ENCODE results near the gene RARA. TPM values are rescaled to one million over a fixed set of nuclear protein-coding genes. Genes with fewer than 3 reads are reported as not detected.
A peak's percentile ranks its signal among the peaks of the same experiment; 100 is the strongest.

The RARA gene
- total and polyA plus RNA-seq, 8 donors = 11.2 to 40.8 (median 19.4) TPM

- no peaks in the 10 kb centered on the region for H3K9me3 ChIP-seq
- peak overlapping the region in 3 of 5 donors; percentile 33 to 98 (median 98) for H3K27ac ChIP-seq
- no peak overlapping the region for H3K4me3 ChIP-seq
- no peaks in the 10 kb centered on the region for H3K27me3 ChIP-seq
- DNase-seq = no peak
- H3K4me1 ChIP-seq = peaks cover 67 to 89% (median 82%) of the 10 kb centered on the region in 4 donors
- no peaks in the 10 kb centered on the region for H3K36me3 ChIP-seq
- WGBS, 5 donors = 78 to 87% (median 85%) methylated on average over 7 to 8 of the region's 8 CpGs
- TF ChIP-seq POLR2AphosphoS5 (IDR thresholded peaks at IDR 0.05) = no peak
- no peak for TF ChIP-seq CTCF (IDR thresholded peaks at IDR 0.05)
- no peak for TF ChIP-seq EP300 (IDR thresholded peaks at IDR 0.05)
- TF ChIP-seq POLR2A (IDR thresholded peaks at IDR 0.05) = no peak
- intact Hi-C loops (cut with DNase I; ENCODE audit: low total_unique reads) = no loop called here
These were observed 28.4 kb downstream of the RARA start for GRCh38 chr17:40337351-40337750.

GRCh38 chr17:40338058-40338457 is 29.1 kb downstream of the RARA start:
- H3K4me1 ChIP-seq = peaks cover 60 to 88% (median 80%) of the 10 kb centered on the region in 4 donors

GRCh38 chr17:40338941-40339649 is 30.1 kb downstream of the RARA start:
- H3K9me3 ChIP-seq = no peaks in the 10 kb centered on the region
- peak overlapping the region; percentile 5 to 98 (median 89) for H3K27ac ChIP-seq
- H3K4me3 ChIP-seq = no peak overlapping the region
- no peaks in the 10 kb centered on the region for H3K36me3 ChIP-seq
- no peak for DNase-seq
- 58 to 66% (median 60%) methylated on average over 11 to 13 of the region's 13 CpGs for WGBS, 5 donors
- H3K4me1 ChIP-seq = peaks cover 57 to 88% (median 80%) of the 10 kb centered on the region in 4 donors
- intact Hi-C loops (cut with DNase I; ENCODE audit: low total_unique reads) = no loop called here
- no peaks in the 10 kb centered on the region for H3K27me3 ChIP-seq
- TF ChIP-seq POLR2AphosphoS5 (IDR thresholded peaks at IDR 0.05) = no peak
- TF ChIP-seq EP300 (IDR thresholded peaks at IDR 0.05) = no peak
- no peak for TF ChIP-seq CTCF (IDR thresholded peaks at IDR 0.05)
- no peak for TF ChIP-seq POLR2A (IDR thresholded peaks at IDR 0.05)

More at GRCh38 chr17:40338058-40338457, 29.1 kb downstream of the RARA start:
- WGBS, 5 donors = 84 to 92% (median 87%) methylated on average over 5 of the region's 5 CpGs
- Histone ChIP-seq H3K4me3 (no peak overlapping the region), H3K27me3 (no peaks in the 10 kb centered on the region), H3K9me3 (no peaks in the 10 kb centered on the region), H3K36me3 (no peaks in the 10 kb centered on the region), H3K27ac (peak overlapping the region in 3 of 5 donors; percentile 18 to 98 (median 98))
- no peak for TF ChIP-seq POLR2A (IDR thresholded peaks at IDR 0.05)
- no peak for TF ChIP-seq CTCF (IDR thresholded peaks at IDR 0.05)
- no peak for TF ChIP-seq EP300 (IDR thresholded peaks at IDR 0.05)
- no peak for TF ChIP-seq POLR2AphosphoS5 (IDR thresholded peaks at IDR 0.05)
- intact Hi-C loops (cut with DNase I; ENCODE audit: low total_unique reads) = no loop called here
- no peak for DNase-seq

GRCh38 chr17:40340327-40340726 is 31.3 kb downstream of the RARA start:
- intact Hi-C loops (cut with DNase I; ENCODE audit: low total_unique reads) = no loop called here
- DNase-seq = peak in 1 of 2 donors; percentile 6
- H3K27me3 ChIP-seq = no peaks in the 10 kb centered on the region
- 68 to 91% (median 85%) methylated on average over 1 of the region's 1 CpG for WGBS, 5 donors
- peak overlapping the region in 1 of 4 donors; percentile 77 for H3K4me3 ChIP-seq
- peaks cover 57 to 88% (median 80%) of the 10 kb centered on the region in 4 donors for H3K4me1 ChIP-seq
- H3K9me3 ChIP-seq = no peaks in the 10 kb centered on the region
- peak overlapping the region in 4 of 5 donors; percentile 89 to 98 (median 94) for H3K27ac ChIP-seq
- TF ChIP-seq POLR2AphosphoS5 (IDR thresholded peaks at IDR 0.05) (no peak), CTCF (IDR thresholded peaks at IDR 0.05) (no peak), EP300 (IDR thresholded peaks at IDR 0.05) (no peak), POLR2A (IDR thresholded peaks at IDR 0.05) (no peak)
- no peaks in the 10 kb centered on the region for H3K36me3 ChIP-seq

All from stomach (tissue), 9 donors.